Tibial nerve (tissue), 4 donors: Measurements from ENCODE around the gene SFT2D2. TPM values are rescaled to one million over a fixed set of nuclear protein-coding genes. Genes with fewer than 3 reads are reported as not detected.

Source experiments
- DNase-seq, 2 donors: peaks; one replicate each; pipeline ENCODE4 v3.0.0-alpha.2; 2019; ENCODE audit warnings: low spot score in 2 of 2
- H3K27ac ChIP-seq, 4 donors: fragments of 200-600 bp; sonication (generic) in 3 of 4; one replicate each; pipeline ENCODE4 v1.5.1; 2017 to 2019; ENCODE audit warnings: mild to moderate bottlenecking in 1 of 4
- H3K27me3 ChIP-seq, 2 donors: fragments of 200-600 bp; sonication (generic) in 1 of 2; one replicate each; pipeline versions ENCODE4 v1.5.1 to v1.6.0; 2017 to 2019
- H3K36me3 ChIP-seq, 3 donors: fragments of 200-600 bp; sonication (generic); one replicate each; pipeline ENCODE4 v1.5.1; 2018 to 2019
- H3K4me1 ChIP-seq, 4 donors: fragments of 200-600 bp; sonication (generic) in 3 of 4; one replicate each; pipeline ENCODE4 v1.5.1; 2017 to 2019
- H3K4me3 ChIP-seq, 4 donors: fragments of 200-600 bp; sonication (generic) in 3 of 4; one replicate each; pipeline ENCODE4 v1.5.1; 2017 to 2019; ENCODE audit warnings: mild to moderate bottlenecking in 1 of 4, moderate library complexity in 1 of 4
- H3K9me3 ChIP-seq, 4 donors: fragments of 200-600 bp; sonication (generic) in 3 of 4; one replicate each; pipeline ENCODE4 v1.5.1; 2017 to 2019
- CTCF ChIP-seq, 5 experiments: fragments of 200-600 bp in 3 of 5; fragments of 450-650 bp in 2 of 5; sonication (generic) in 3 of 5; IDR thresholded peaks; one replicate each; pipeline ENCODE4 v1.5.1; 2016 to 2019; ENCODE audit warnings: antibody characterized with exemption in 5 of 5, mild to moderate bottlenecking in 3 of 5, moderate library complexity in 2 of 5
- EP300 ChIP-seq, 2 donors: sonication (generic); formaldehyde crosslinking; IDR thresholded peaks; one replicate each; pipeline ENCODE4 v1.6.1; 2017; ENCODE audit warnings: antibody characterized with exemption in 2 of 2, mild to moderate bottlenecking in 1 of 2
- POLR2A ChIP-seq, 2 donors: fragments of 450-650 bp; IDR thresholded peaks; one replicate each; pipeline ENCODE4 v1.6.1; 2017; ENCODE audit warnings: antibody characterized with exemption in 2 of 2, mild to moderate bottlenecking in 2 of 2, moderate library complexity in 2 of 2
- WGBS, 2 donors: methylation state at CpG; one replicate each; pipeline ENCODE4 v1.1.5; 2018; 5-methylcytosine and 5-hydroxymethylcytosine counted together
- total RNA-seq, 4 donors: library from RNA; depleted of rRNA; stranded (reverse); fragments of >200 nt; gene quantifications; one replicate each; pipeline ENCODE4 v1.1.0, GENCODE V29; 2016

Gene SFT2D2
- total RNA-seq, 4 donors from 2014 or later, result 34.5 to 43.8 (median 42.2) TPM

DNA sequence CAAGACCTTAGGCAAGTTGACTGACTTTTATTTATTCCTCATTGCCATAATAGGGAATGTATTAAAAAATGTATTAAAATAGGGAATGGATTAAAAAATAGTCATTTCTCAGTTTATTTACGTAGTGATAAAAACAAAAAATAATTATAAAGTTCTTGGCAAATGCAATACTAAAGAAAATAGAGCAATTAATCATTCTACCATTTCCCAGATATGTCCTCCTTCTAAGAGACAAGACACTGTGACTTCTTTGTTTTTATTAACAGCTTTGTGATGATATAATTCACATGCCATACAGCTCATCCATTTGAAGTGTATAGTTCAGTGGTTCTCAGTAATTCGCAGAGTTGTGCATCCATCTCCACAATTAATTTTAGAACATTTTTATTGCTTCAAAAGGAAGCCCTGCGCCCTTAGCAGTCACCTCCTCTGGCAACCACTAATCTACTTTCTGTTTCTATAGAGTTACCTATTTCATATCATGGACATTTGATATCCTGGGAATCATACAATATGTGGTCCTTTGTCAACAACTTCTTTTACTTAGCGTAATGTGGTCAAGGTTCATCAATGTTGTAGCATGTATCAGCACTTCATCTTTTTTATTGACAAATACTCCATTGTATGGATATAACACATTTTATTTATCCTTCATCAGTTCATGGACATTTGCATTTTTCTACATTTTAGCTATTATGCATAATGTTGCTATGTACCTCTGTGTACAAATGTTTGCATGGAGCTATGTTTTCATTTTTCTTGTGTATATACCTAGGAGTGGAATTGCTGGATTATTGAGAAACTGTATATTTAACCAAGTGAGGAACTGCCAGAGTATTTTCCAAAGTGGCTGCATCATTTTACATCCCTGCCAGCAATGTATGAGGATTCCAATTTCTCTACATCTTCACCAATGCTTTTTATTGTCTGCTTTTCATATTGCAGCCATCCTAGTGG lies 60.4 kb downstream of the SFT2D2 start:
- no peak for DNase-seq
- WGBS, 2 donors, result 91 to 93% methylated on average over 4 of the region's 4 CpGs
- H3K36me3 ChIP-seq, result peaks cover 0 to 6% (median 0%) of the 10 kb centered on the region in 3 donors
- H3K4me1 ChIP-seq, result no peaks in the 10 kb centered on the region
- H3K9me3 ChIP-seq, result no peaks in the 10 kb centered on the region
- H3K4me3 ChIP-seq, result no peak overlapping the region
- no peaks in the 10 kb centered on the region for H3K27me3 ChIP-seq
- no peak for TF ChIP-seq POLR2A (IDR thresholded peaks at IDR 0.05)
- TF ChIP-seq EP300 (IDR thresholded peaks at IDR 0.05), result no peak
- TF ChIP-seq CTCF (IDR thresholded peaks at IDR 0.05), result no peak
- no peak overlapping the region for H3K27ac ChIP-seq

- no peak for TF ChIP-seq CTCF (IDR thresholded peaks at IDR 0.05)
- no peak for TF ChIP-seq POLR2A (IDR thresholded peaks at IDR 0.05)
- TF ChIP-seq EP300 (IDR thresholded peaks at IDR 0.05), result no peak
- Histone ChIP-seq H3K27me3 (no peaks in the 10 kb centered on the region), H3K36me3 (peaks cover 0 to 15% (median 0%) of the 10 kb centered on the region in 3 donors), H3K4me1 (no peaks in the 10 kb centered on the region), H3K4me3 (no peak overlapping the region), H3K27ac (no peak overlapping the region), H3K9me3 (no peaks in the 10 kb centered on the region)
- DNase-seq, result no peak
- WGBS, 2 donors, result 91 to 97% methylated on average over 1 of the region's 1 CpG
These were observed 61.4 kb downstream of the SFT2D2 start for GRCh38 chr1:168287237-168287664.

GRCh38 chr1:168288311-168289052 lies 62.7 kb downstream of the SFT2D2 start:
- Histone ChIP-seq H3K4me1 (no peaks in the 10 kb centered on the region), H3K27me3 (no peaks in the 10 kb centered on the region), H3K27ac (no peak overlapping the region), H3K4me3 (no peak overlapping the region), H3K36me3 (peaks cover 0 to 23% (median 4%) of the 10 kb centered on the region in 3 donors), H3K9me3 (no peaks in the 10 kb centered on the region)
- 98 to 100% methylated on average over 3 of the region's 3 CpGs for WGBS, 2 donors
- no peak for DNase-seq
- TF ChIP-seq EP300 (IDR thresholded peaks at IDR 0.05) (no peak), POLR2A (IDR thresholded peaks at IDR 0.05) (no peak), CTCF (IDR thresholded peaks at IDR 0.05) (no peak)

DNA sequence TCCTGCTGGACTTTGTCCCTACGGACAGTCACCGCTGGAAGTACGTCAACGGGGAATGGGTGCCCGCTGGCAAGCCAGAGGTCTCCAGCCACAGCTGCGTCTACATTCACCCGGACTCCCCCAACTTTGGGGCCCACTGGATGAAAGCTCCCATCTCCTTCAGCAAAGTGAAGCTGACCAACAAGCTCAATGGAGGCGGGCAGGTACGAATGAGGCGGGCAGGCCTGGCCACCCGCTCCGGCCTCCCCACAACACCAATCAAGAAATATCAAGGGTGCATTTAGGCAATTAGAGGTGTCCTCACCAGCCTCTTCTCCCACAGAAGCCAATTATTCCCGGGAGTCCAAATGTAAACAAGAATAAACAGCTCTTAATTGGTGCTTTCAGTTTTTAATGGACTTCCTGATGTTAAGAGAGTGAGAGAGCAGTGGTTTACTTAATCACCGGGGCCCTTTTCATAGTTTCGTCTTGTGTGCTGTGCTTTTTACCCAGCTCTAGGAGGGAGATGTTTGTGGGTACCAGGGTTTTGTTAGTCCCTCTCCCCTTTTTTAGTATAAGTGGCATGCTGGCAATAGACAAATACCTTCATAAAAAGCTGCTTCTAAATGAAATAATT lies 65.5 kb downstream of the SFT2D2 start:
- H3K27me3 ChIP-seq, result no peaks in the 10 kb centered on the region
- peaks cover 0 to 33% (median 5%) of the 10 kb centered on the region in 3 donors for H3K36me3 ChIP-seq
- no peak overlapping the region for H3K4me3 ChIP-seq
- no peak for TF ChIP-seq EP300 (IDR thresholded peaks at IDR 0.05)
- no peak for TF ChIP-seq POLR2A (IDR thresholded peaks at IDR 0.05)
- TF ChIP-seq CTCF (IDR thresholded peaks at IDR 0.05), result no peak
- no peak overlapping the region for H3K27ac ChIP-seq
- WGBS, 2 donors, result 85 to 87% methylated on average over 15 of the region's 15 CpGs
- no peaks in the 10 kb centered on the region for H3K9me3 ChIP-seq
- DNase-seq, result no peak
- no peaks in the 10 kb centered on the region for H3K4me1 ChIP-seq
